HCT116 (cell line): ENCODE data around the gene WBP1L. TPM values are rescaled to one million over a fixed set of nuclear protein-coding genes. Genes with fewer than 3 reads are reported as not detected.
A peak's percentile ranks its signal among the peaks of the same experiment; 100 is the strongest.

Experiments used
- ATAC-seq: fragments of 200-7000 bp; cut with Tn5 transposase; 2 replicates; pipeline ENCODE4 v1.9.1; 2020; ENCODE audit warnings: mild to moderate bottlenecking, moderate library complexity
- BruUV-seq: library from RNA; stranded (reverse); fragments of 400-500 nt; replicated peaks from 2 replicates; lab custom pipeline; 2021; lab: Mats Ljungman, UMichigan
- CTCF ChIA-PET: fragments of 300-600 bp; sonication (Branson Sonifier 250); formaldehyde crosslinking; loops from one replicate; lab custom pipeline; 2021; ENCODE audit warnings: antibody characterized with exemption; lab: Charles Lee
- POLR2A ChIA-PET: fragments of 300-600, 350-600 bp; sonication (Branson Sonifier 250); formaldehyde crosslinking; loops from one replicate; lab custom pipeline; 2021; ENCODE audit warnings: antibody characterized with exemption; lab: Charles Lee
- RAD21 ChIA-PET, 2 experiments: fragments of 300-600 bp; sonication (Branson Sonifier 250); formaldehyde crosslinking; loops; one replicate each; lab custom pipeline; 2023; ENCODE audit warnings: low total read pairs in 2 of 2; ENCODE audit not compliant: uncharacterized antibody in 2 of 2, unreplicated experiment in 2 of 2, low non-redundant PET in 1 of 2; lab: Charles Lee
- DNase-seq: peaks from one replicate; pipeline ENCODE4 v3.0.0-alpha.2; 2010; ENCODE audit warnings: low read depth, low spot score
- H2AFZ ChIP-seq: fragments of 200-600 bp; shearing (Covaris generic), sonication (generic); 2 replicates; pipeline ENCODE4 v1.6.1; 2017; ENCODE audit warnings: low read depth, mixed run types, mixed read lengths, antibody characterized with exemption, low read length; ENCODE audit not compliant: poor library complexity, severe bottlenecking
- H3K27ac ChIP-seq: 2 replicates; pipeline ENCODE4 v1.5.1; 2012; ENCODE audit warnings: low read depth, low read length
- H3K27me3 ChIP-seq: fragments of 200-600 bp; sonication (generic); 2 replicates; pipeline ENCODE4 v1.6.1; 2016; ENCODE audit warnings: mixed run types, low read length, mixed read lengths; ENCODE audit not compliant: insufficient read depth
- H3K36me3 ChIP-seq, 2 experiments: fragments of 200-500 bp in 1 of 2; fragments of 200-600 bp in 1 of 2; sonication (Bioruptor generic) in 1 of 2; sonication (generic) in 1 of 2; 2 replicates each; pipeline versions ENCODE4 v1.5.1 to v1.6.1; 2014 to 2016; ENCODE audit warnings: low read length in 2 of 2, inconsistent platforms in 1 of 2, mixed read lengths in 1 of 2, mixed run types in 1 of 2; ENCODE audit not compliant: insufficient read depth in 2 of 2, control insufficient read depth in 1 of 2
- H3K4me1 ChIP-seq, 2 experiments: fragments of 200-600 bp in 1 of 2; sonication (generic) in 1 of 2; 2 replicates each; pipeline versions ENCODE4 v1.5.1 to v1.6.1; 2012 to 2017; ENCODE audit warnings: low read length in 2 of 2, inconsistent platforms in 1 of 2, mild to moderate bottlenecking in 1 of 2, mixed read lengths in 1 of 2, mixed run types in 1 of 2, moderate library complexity in 1 of 2; ENCODE audit not compliant: insufficient read depth in 2 of 2, control insufficient read depth in 1 of 2
- H3K4me2 ChIP-seq: fragments of 200-600 bp; sonication (generic); 2 replicates; pipeline ENCODE4 v1.6.1; 2017; ENCODE audit warnings: mixed run types, low read length, mixed read lengths
- H3K4me3 ChIP-seq, 2 experiments: fragments of 200-600 bp in 1 of 2; sonication (generic) in 1 of 2; replicated peaks in 1 of 2; 2 replicates each; pipeline ENCODE4 v1.5.1; 2011 to 2016; ENCODE audit warnings: low read length in 2 of 2, control low read depth in 1 of 2, low read depth in 1 of 2, mild to moderate bottlenecking in 1 of 2, mixed read lengths in 1 of 2, mixed run types in 1 of 2
- H3K79me2 ChIP-seq: fragments of 200-600 bp; sonication (generic); 2 replicates; pipeline ENCODE4 v1.6.1; 2017; ENCODE audit warnings: mild to moderate bottlenecking, mixed run types, low read length, moderate library complexity, mixed read lengths; ENCODE audit not compliant: insufficient read depth
- H3K9ac ChIP-seq: fragments of 200-600 bp; sonication (generic); 2 replicates; pipeline ENCODE4 v1.6.1; 2016; ENCODE audit warnings: low read length, mixed read lengths
- H3K9me2 ChIP-seq: fragments of 200-600 bp; sonication (generic), shearing (Covaris generic); 2 replicates; pipeline ENCODE4 v1.6.1; 2017; ENCODE audit warnings: mixed run types, mild to moderate bottlenecking, moderate library complexity; ENCODE audit not compliant: insufficient read depth
- H3K9me3 ChIP-seq, 2 experiments: fragments of 200-500 bp in 1 of 2; fragments of 200-600 bp in 1 of 2; sonication (Bioruptor generic) in 1 of 2; sonication (generic) in 1 of 2; 2 replicates each; pipeline ENCODE4 v1.6.1; 2014 to 2017; ENCODE audit warnings: low read length in 2 of 2, mixed read lengths in 2 of 2, inconsistent platforms in 1 of 2, low read depth in 1 of 2, mild to moderate bottlenecking in 1 of 2, mixed run types in 1 of 2, moderate library complexity in 1 of 2; ENCODE audit not compliant: control insufficient read depth in 1 of 2, insufficient read depth in 1 of 2
- H4K20me1 ChIP-seq: fragments of 200-600 bp; sonication (generic), shearing (Covaris generic); 2 replicates; pipeline ENCODE4 v1.6.1; 2017; ENCODE audit warnings: mixed run types, mild to moderate bottlenecking, moderate library complexity; ENCODE audit not compliant: insufficient read depth
- CBX3 ChIP-seq: IDR thresholded peaks from 2 replicates; pipeline ENCODE4 v1.6.1; 2012; ENCODE audit warnings: low read depth
- CEBPB ChIP-seq: IDR thresholded peaks from 2 replicates; pipeline ENCODE4 v1.6.1; 2012; ENCODE audit warnings: low read depth
- EZH2phosphoT487 ChIP-seq: fragments of 200-600 bp; IDR thresholded peaks from 2 replicates; pipeline ENCODE4 v1.6.1; 2018; ENCODE audit warnings: antibody characterized with exemption, borderline replicate concordance
- TCF7L2 ChIP-seq: IDR thresholded peaks from 2 replicates; pipeline ENCODE4 v1.7.0; 2011; ENCODE audit warnings: borderline replicate concordance, inconsistent platforms; ENCODE audit not compliant: insufficient read depth, insufficient read length; ENCODE audit errors: extremely low read depth
- ZBTB33 ChIP-seq: IDR thresholded peaks from 2 replicates; pipeline ENCODE4 v1.6.1; 2011; ENCODE audit warnings: mild to moderate bottlenecking, low read length, moderate library complexity; ENCODE audit not compliant: insufficient replicate concordance; ENCODE audit errors: extremely low read depth
- ZFX ChIP-seq: fragments of 450-650 bp; IDR thresholded peaks from 2 replicates; pipeline ENCODE4 v1.6.1; 2017
- ZNF274 ChIP-seq: fragments of 200-500 bp; sonication (Bioruptor generic); IDR thresholded peaks from 2 replicates; pipeline ENCODE4 v1.6.1; 2014; ENCODE audit warnings: mild to moderate bottlenecking, low read depth, low read length, inconsistent platforms
- intact Hi-C: fragments of 100-400 bp; cut with micrococcal nuclease; formaldehyde crosslinking; loops from 2 replicates; pipeline ENCODE4 v1.10.0; 2022
- total RNA-seq: library from RNA; stranded (reverse); gene quantifications from one replicate; pipeline ENCODE4 v1.2.1, GENCODE V29; 2021; ENCODE audit not compliant: unreplicated experiment
- TF ChIP-seq, protein P1 (sequence below), 3 experiments: fragments of 200-600 bp in 1 of 3; sonication (generic) in 1 of 3; IDR thresholded peaks in 2 of 3; conservative IDR thresholded peaks in 1 of 3; 2 replicates each; pipeline ENCODE4 v1.5.1; 2012 to 2017; ENCODE audit warnings: low read depth in 2 of 3, low read length in 2 of 3, antibody characterized with exemption in 1 of 3, borderline replicate concordance in 1 of 3, control low read depth in 1 of 3, mild to moderate bottlenecking in 1 of 3, mixed read lengths in 1 of 3, mixed run types in 1 of 3, moderate library complexity in 1 of 3; ENCODE audit not compliant: insufficient read depth in 1 of 3
- TF ChIP-seq, protein P2 (sequence below): IDR thresholded peaks from 2 replicates; pipeline ENCODE4 v1.6.1; 2012

Gene WBP1L
- total RNA-seq, 1 experiment from 2014 or later, result 25.2 TPM

DNA sequence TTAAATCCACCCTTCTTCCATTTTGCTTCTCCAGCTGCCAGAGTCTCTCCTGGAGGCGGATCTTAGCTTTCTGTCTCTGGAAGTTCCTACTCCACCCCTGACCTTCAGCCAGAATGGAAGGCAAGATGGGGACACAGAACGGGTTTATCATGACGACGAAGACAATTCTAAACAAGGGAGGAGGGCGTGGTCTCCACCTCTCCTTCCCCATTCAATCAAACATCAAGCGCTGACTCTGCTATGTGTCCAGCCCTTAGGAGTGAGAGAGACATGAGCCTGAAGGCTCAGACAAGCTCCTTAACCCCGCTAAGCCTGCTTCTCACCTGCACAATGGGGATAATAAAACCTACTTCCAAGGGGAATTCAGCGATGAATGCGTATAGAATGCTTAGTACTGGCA lies 90.4 kb downstream of the WBP1L start:
- RAD21 ChIA-PET, result no interaction called here
- no peak for ATAC-seq
- no peak for TF ChIP-seq ZNF274

DNA sequence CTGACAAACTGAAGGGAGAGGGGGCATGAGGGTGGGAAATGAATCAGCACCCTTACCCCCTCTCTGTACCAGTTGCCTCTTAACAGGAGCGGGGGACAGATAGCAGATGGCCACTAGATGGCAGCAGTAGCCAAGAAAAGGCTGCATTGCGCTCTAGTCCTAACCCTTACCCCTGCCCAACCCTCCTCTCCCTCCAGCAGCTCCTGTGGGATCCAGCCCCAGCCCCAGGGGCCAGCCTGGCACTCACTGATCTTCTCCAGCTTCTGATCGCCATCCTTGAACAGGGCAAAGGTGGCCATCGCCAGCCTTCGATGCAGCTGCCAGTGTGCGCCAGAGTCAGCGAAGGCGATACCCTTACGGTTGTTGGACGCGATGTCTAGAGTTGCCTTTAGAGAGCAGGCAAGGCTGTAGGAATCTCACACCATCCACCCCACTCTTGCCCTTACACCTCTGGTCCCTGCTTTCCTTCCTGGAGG lies 91.3 kb downstream of the WBP1L start:
- Histone ChIP-seq H3K9me2 (no peaks in the 10 kb centered on the region), H4K20me1 (no peaks in the 10 kb centered on the region), H3K27ac (no peak overlapping the region), H3K4me3 (no peak overlapping the region), H3K27me3 (no peaks in the 10 kb centered on the region; the same call in 1 of the 2 replicates), H3K9ac (no peak overlapping the region), H3K4me2 (no peak overlapping the region), H3K36me3 (no peaks in the 10 kb centered on the region), H3K9me3 (peaks cover 0 to 4% of the 10 kb centered on the region in 2 experiments; a peak in 1 of 4 replicates), H3K79me2 (no peaks in the 10 kb centered on the region), H2AFZ (no peak overlapping the region), H3K4me1 (no peaks in the 10 kb centered on the region; a peak in 1 of 4 replicates)
- POLR2A ChIA-PET, result no interaction called here
- intact Hi-C loops, result loop anchor here (1.0 to 2.0 kb wide), 6 partner anchors 66 to 647 kb away; no protein-coding TSS in a partner anchor
- no TSS peak for BruUV-seq
- RAD21 ChIA-PET, result interaction anchor here (0.6 to 2.4 kb wide), 6 partner anchors 66 to 410 kb away, joined by 3 to 20 read pairs (median 4); partner anchors contain the start of gene CNNM2 (in 1 of the 2)
- ATAC-seq (peak; percentile 100), DNase-seq (peak; percentile 77)
- CTCF ChIA-PET, result interaction anchor here (0.7 to 5.1 kb wide), 6 partner anchors 15 to 561 kb away, joined by 3 to 57 read pairs (median 4); partner anchors contain the start of genes ATP5MK and PDCD11
- no peak for TF ChIP-seq ZBTB33
- TF ChIP-seq, protein P1, sequence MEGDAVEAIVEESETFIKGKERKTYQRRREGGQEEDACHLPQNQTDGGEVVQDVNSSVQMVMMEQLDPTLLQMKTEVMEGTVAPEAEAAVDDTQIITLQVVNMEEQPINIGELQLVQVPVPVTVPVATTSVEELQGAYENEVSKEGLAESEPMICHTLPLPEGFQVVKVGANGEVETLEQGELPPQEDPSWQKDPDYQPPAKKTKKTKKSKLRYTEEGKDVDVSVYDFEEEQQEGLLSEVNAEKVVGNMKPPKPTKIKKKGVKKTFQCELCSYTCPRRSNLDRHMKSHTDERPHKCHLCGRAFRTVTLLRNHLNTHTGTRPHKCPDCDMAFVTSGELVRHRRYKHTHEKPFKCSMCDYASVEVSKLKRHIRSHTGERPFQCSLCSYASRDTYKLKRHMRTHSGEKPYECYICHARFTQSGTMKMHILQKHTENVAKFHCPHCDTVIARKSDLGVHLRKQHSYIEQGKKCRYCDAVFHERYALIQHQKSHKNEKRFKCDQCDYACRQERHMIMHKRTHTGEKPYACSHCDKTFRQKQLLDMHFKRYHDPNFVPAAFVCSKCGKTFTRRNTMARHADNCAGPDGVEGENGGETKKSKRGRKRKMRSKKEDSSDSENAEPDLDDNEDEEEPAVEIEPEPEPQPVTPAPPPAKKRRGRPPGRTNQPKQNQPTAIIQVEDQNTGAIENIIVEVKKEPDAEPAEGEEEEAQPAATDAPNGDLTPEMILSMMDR (IDR thresholded peaks at IDR 0.05 in 2 of 3, conservative IDR thresholded peaks at IDR 0.05 in 1 of 3; ENCODE audit: borderline replicate concordance in 1 of 3, insufficient read depth in 1 of 3, low read depth in 2 of 3, low read length in 2 of 3), result peak; percentile 92 to 99 (median 93)
- TF ChIP-seq CEBPB, result no peak
- no peak for TF ChIP-seq TCF7L2
- TF ChIP-seq, protein P2, sequence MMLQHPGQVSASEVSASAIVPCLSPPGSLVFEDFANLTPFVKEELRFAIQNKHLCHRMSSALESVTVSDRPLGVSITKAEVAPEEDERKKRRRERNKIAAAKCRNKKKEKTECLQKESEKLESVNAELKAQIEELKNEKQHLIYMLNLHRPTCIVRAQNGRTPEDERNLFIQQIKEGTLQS, result no peak
- TF ChIP-seq CBX3, result no peak
- TF ChIP-seq EZH2phosphoT487, result no peak
- TF ChIP-seq ZFX, result no peak

More for the DNA sequence above, 90.4 kb downstream of the WBP1L start:
- no TSS peak for BruUV-seq
- ChIA-PET POLR2A (no interaction called here), CTCF (interaction anchor here (5.1 kb wide), 1 partner anchor 67 kb away, joined by 57 read pairs; no protein-coding TSS in a partner anchor)
- H3K9ac ChIP-seq, result no peak overlapping the region
- no peak for DNase-seq
- H3K4me1 ChIP-seq, result no peaks in the 10 kb centered on the region; a peak in 1 of 4 replicates
- no peaks in the 10 kb centered on the region for H4K20me1 ChIP-seq
- H3K9me3 ChIP-seq, result peaks cover 0 to 4% of the 10 kb centered on the region in 2 experiments; a peak in 1 of 4 replicates
- no peak overlapping the region for H3K27ac ChIP-seq
- intact Hi-C loops, result loop anchor here (2.0 kb wide), 2 partner anchors 105 to 501 kb away; no protein-coding TSS in a partner anchor
- H3K4me3 ChIP-seq, result no peak overlapping the region
- H3K9me2 ChIP-seq, result no peaks in the 10 kb centered on the region
- H3K79me2 ChIP-seq, result no peaks in the 10 kb centered on the region
- no peaks in the 10 kb centered on the region for H3K36me3 ChIP-seq
- no peak overlapping the region for H2AFZ ChIP-seq
- no peak overlapping the region for H3K4me2 ChIP-seq
- no peaks in the 10 kb centered on the region; the same call in 1 of the 2 replicates for H3K27me3 ChIP-seq
